DND-41 (cell line): Measurements from ENCODE around the gene ROBO2.

Experiments
- EZH2 ChIP-seq: IDR thresholded peaks from 3 replicates; pipeline ENCODE4 v1.6.1; 2012; ENCODE audit warnings: borderline replicate concordance, low read depth, mild to moderate bottlenecking, moderate library complexity, low read length, inconsistent platforms; ENCODE audit not compliant: severe bottlenecking
- TF ChIP-seq, protein P1 (sequence below): IDR thresholded peaks from 2 replicates; pipeline ENCODE4 v1.5.1; 2012; ENCODE audit warnings: borderline replicate concordance, low read length, moderate library complexity, mild to moderate bottlenecking; ENCODE audit not compliant: poor library complexity, severe bottlenecking; ENCODE audit errors: extremely low read depth

DNA sequence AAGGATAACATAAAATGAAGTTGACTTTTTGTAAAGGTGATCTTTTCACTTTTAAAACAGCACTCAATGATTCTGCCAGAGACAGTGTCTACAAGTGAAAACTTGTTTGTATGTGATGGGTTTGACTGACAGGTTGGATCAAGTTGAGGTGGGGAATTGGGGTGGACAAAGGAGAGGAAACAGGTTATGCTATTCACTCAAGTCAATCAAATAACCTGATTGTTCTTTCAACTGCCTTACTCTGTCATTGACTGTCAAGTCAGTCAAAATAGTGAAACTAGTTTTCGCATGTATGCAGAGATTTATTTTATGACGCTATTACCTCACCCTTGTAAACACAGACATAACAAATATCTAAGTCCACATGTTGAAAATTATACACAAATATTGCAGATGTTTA lies 187.7 kb downstream of the ROBO2 start:
- TF ChIP-seq, protein P1, sequence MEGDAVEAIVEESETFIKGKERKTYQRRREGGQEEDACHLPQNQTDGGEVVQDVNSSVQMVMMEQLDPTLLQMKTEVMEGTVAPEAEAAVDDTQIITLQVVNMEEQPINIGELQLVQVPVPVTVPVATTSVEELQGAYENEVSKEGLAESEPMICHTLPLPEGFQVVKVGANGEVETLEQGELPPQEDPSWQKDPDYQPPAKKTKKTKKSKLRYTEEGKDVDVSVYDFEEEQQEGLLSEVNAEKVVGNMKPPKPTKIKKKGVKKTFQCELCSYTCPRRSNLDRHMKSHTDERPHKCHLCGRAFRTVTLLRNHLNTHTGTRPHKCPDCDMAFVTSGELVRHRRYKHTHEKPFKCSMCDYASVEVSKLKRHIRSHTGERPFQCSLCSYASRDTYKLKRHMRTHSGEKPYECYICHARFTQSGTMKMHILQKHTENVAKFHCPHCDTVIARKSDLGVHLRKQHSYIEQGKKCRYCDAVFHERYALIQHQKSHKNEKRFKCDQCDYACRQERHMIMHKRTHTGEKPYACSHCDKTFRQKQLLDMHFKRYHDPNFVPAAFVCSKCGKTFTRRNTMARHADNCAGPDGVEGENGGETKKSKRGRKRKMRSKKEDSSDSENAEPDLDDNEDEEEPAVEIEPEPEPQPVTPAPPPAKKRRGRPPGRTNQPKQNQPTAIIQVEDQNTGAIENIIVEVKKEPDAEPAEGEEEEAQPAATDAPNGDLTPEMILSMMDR, result no peak
- no peak for TF ChIP-seq EZH2
